Mucosa of descending colon (tissue), 3 donors: ENCODE measurements around the gene TCF12. TPM values are rescaled to one million over a fixed set of nuclear protein-coding genes. Genes with fewer than 3 reads are reported as not detected.

Experiments used
- ATAC-seq: fragments of 200-7000 bp; cut with Tn5 transposase; one replicate; pipeline ENCODE4 v1.9.1; 2020; ENCODE audit warnings: mild to moderate bottlenecking, moderate library complexity
- DNase-seq, 3 donors: peaks; one replicate each; pipeline ENCODE4 v3.0.0-alpha.2; 2020
- H3K36me3 ChIP-seq: fragments of 200-600 bp; one replicate; pipeline ENCODE4 v1.8.0; 2021; ENCODE audit warnings: low read depth, mild to moderate bottlenecking
- H3K4me1 ChIP-seq: fragments of 200-600 bp; one replicate; pipeline ENCODE4 v1.8.0; 2021; ENCODE audit warnings: low read depth, mild to moderate bottlenecking
- H3K4me3 ChIP-seq: fragments of 200-600 bp; one replicate; pipeline ENCODE4 v1.8.0; 2021; ENCODE audit warnings: mild to moderate bottlenecking
- H3K9me3 ChIP-seq: fragments of 200-600 bp; one replicate; pipeline ENCODE4 v1.8.0; 2021; ENCODE audit warnings: mild to moderate bottlenecking
- CTCF ChIP-seq: fragments of 200-600 bp; IDR thresholded peaks from one replicate; pipeline ENCODE4 v1.8.0; 2022; ENCODE audit warnings: antibody characterized with exemption, mild to moderate bottlenecking
- intact Hi-C, 2 donors: fragments of 100-400 bp; cut with DNase I in 1 of 2; cut with micrococcal nuclease in 1 of 2; formaldehyde crosslinking; loops; one replicate each; pipeline versions ENCODE4 v1.11.0 to v1.11.1; 2022; cut with DNase I, micrococcal nuclease
- total RNA-seq, 3 donors: library from RNA; stranded (reverse); fragmentation: NEBNext Ultra II Directional in 2 of 3; extraction: Animal tissue kit (Norgen Biotek cat#: 25700) in 2 of 3; gene quantifications; one replicate each; pipeline versions ENCODE4 v1.2.1 to v1.2.4, GENCODE V29; 2021 to 2023
- donor health status: DM: no; HTN: no; CAD: no; lungs with moderate emphysema.
- donor health status: DM: no; HTN: no; CAD: no.
- donor health status: DM: no; HTN: yes; CAD: no.

Gene TCF12
- total RNA-seq, 3 donors from 2014 or later = 74.1 to 118 (median 106) TPM

GRCh38 chr15:57038040-57038439 is 119.6 kb downstream of the TCF12 start:
- DNase-seq (no peak), ATAC-seq (no peak)
- TF ChIP-seq CTCF = no peak
- H3K36me3 ChIP-seq = no peaks in the 10 kb centered on the region
- no peak overlapping the region for H3K4me3 ChIP-seq
- peaks cover 7% of the 10 kb centered on the region for H3K4me1 ChIP-seq
- H3K9me3 ChIP-seq = no peaks in the 10 kb centered on the region
- intact Hi-C loops = no loop called here

- intact Hi-C loops = no loop called here
- DNase-seq = no peak
Measured at GRCh38 chr15:57038496-57038895, 120.1 kb downstream of the TCF12 start.

GRCh38 chr15:57041416-57041815 is 123.0 kb downstream of the TCF12 start:
- Histone ChIP-seq H3K4me3 (no peak overlapping the region), H3K9me3 (no peaks in the 10 kb centered on the region), H3K36me3 (no peaks in the 10 kb centered on the region), H3K4me1 (peaks cover 4% of the 10 kb centered on the region)
- no peak for TF ChIP-seq CTCF
- no peak for DNase-seq
- intact Hi-C loops = no loop called here
- no peak for ATAC-seq

More at GRCh38 chr15:57038496-57038895, 120.1 kb downstream of the TCF12 start:
- no peak for TF ChIP-seq CTCF
- H3K4me1 ChIP-seq = peaks cover 7% of the 10 kb centered on the region
- H3K9me3 ChIP-seq = no peaks in the 10 kb centered on the region
- ATAC-seq = no peak
- H3K4me3 ChIP-seq = no peak overlapping the region
- H3K36me3 ChIP-seq = no peaks in the 10 kb centered on the region

- intact Hi-C loops = no loop called here
- TF ChIP-seq CTCF = no peak
- H3K4me3 ChIP-seq = no peak overlapping the region
- no peak for ATAC-seq
- H3K9me3 ChIP-seq = no peaks in the 10 kb centered on the region
- peaks cover 4% of the 10 kb centered on the region for H3K4me1 ChIP-seq
- DNase-seq = no peak
- H3K36me3 ChIP-seq = no peaks in the 10 kb centered on the region
Measured at GRCh38 chr15:57044072-57044702, 125.7 kb downstream of the TCF12 start.

GRCh38 chr15:57044970-57045369 is 126.5 kb downstream of the TCF12 start:
- no peak overlapping the region for H3K4me3 ChIP-seq
- no peaks in the 10 kb centered on the region for H3K9me3 ChIP-seq
- H3K4me1 ChIP-seq = peaks cover 4% of the 10 kb centered on the region
- intact Hi-C loops = no loop called here
- H3K36me3 ChIP-seq = no peaks in the 10 kb centered on the region
- no peak for TF ChIP-seq CTCF
- no peak for ATAC-seq
- DNase-seq = no peak
